SK-N-SH (cell line): ENCODE results near the gene NKD1. TPM values are rescaled to one million over a fixed set of nuclear protein-coding genes. Genes with fewer than 3 reads are reported as not detected.

ENCODE experiments used
- CTCF ChIA-PET: fragments of 300-600, 350-600 bp; formaldehyde crosslinking; extraction: SDS; loops from one replicate; lab custom pipeline; 2021; lab: Yijun Ruan, JAX
- POLR2A ChIA-PET: fragments of 350-600 bp; sonication (Branson Sonifier 250); formaldehyde crosslinking; extraction: SDS; loops from one replicate; lab custom pipeline; 2020; ENCODE audit warnings: antibody characterized with exemption, inconsistent platforms; lab: Yijun Ruan, JAX
- DNase-seq: peaks from one replicate; pipeline ENCODE4 v3.0.0; 2012
- H2AFZ ChIP-seq: fragments of 200-600 bp; sonication (generic); 2 replicates; pipeline ENCODE4 v1.8.1; 2016; ENCODE audit warnings: antibody characterized with exemption, mild to moderate bottlenecking, low read depth
- H3F3A ChIP-seq: fragments of 200-600 bp; sonication (generic); replicated peaks from 2 replicates; pipeline ENCODE3; 2016; ENCODE audit warnings: antibody characterized with exemption, mild to moderate bottlenecking; ENCODE audit not compliant: insufficient read depth
- H3K27ac ChIP-seq, 2 experiments: fragments of 200-500 bp in 1 of 2; fragments of 200-600 bp in 1 of 2; sonication (Bioruptor generic) in 1 of 2; sonication (generic), shearing (Covaris generic) in 1 of 2; 2 replicates each; pipeline versions ENCODE4 v1.5.1 to v1.6.1; 2014 to 2016; ENCODE audit warnings: low read depth in 2 of 2, inconsistent platforms in 1 of 2, low read length in 1 of 2, mild to moderate bottlenecking in 1 of 2, mixed read lengths in 1 of 2
- H3K27me3 ChIP-seq: fragments of 200-600 bp; sonication (generic), shearing (Covaris generic); 2 replicates; pipeline ENCODE4 v1.6.1; 2016; ENCODE audit warnings: mixed run types; ENCODE audit not compliant: insufficient read depth
- H3K36me3 ChIP-seq, 2 experiments: fragments of 200-500 bp in 1 of 2; fragments of 200-600 bp in 1 of 2; sonication (Bioruptor generic) in 1 of 2; sonication (generic) in 1 of 2; replicated peaks in 1 of 2; 2 replicates each; pipeline versions ENCODE3 to v1.5.1; 2014 to 2016; ENCODE audit warnings: low read length in 1 of 2, mild to moderate bottlenecking in 1 of 2; ENCODE audit not compliant: insufficient read depth in 2 of 2, control insufficient read depth in 1 of 2
- H3K4me1 ChIP-seq, 2 experiments: fragments of 200-500 bp in 1 of 2; fragments of 200-600 bp in 1 of 2; sonication (Bioruptor generic) in 1 of 2; sonication (generic), shearing (Covaris generic) in 1 of 2; 2 replicates each; pipeline versions ENCODE4 v1.5.1 to v1.6.1; 2014 to 2016; ENCODE audit warnings: low read depth in 1 of 2, low read length in 1 of 2, mixed run types in 1 of 2; ENCODE audit not compliant: insufficient read depth in 2 of 2, control insufficient read depth in 1 of 2
- H3K4me2 ChIP-seq: fragments of 200-600 bp; sonication (generic), shearing (Covaris generic); 2 replicates; pipeline ENCODE4 v1.6.1; 2017; ENCODE audit warnings: mixed run types
- H3K4me3 ChIP-seq, 2 experiments: fragments of 200-500 bp in 1 of 2; fragments of 200-600 bp in 1 of 2; sonication (Bioruptor generic) in 1 of 2; sonication (generic), shearing (Covaris generic) in 1 of 2; 2 replicates each; pipeline versions ENCODE4 v1.5.1 to v1.8.1; 2014 to 2016; ENCODE audit warnings: low read depth in 2 of 2, inconsistent platforms in 1 of 2, low read length in 1 of 2, mild to moderate bottlenecking in 1 of 2, mixed read lengths in 1 of 2, moderate library complexity in 1 of 2
- H3K79me2 ChIP-seq: fragments of 200-600 bp; sonication (generic); 2 replicates; pipeline ENCODE4 v1.8.1; 2017; ENCODE audit warnings: mild to moderate bottlenecking; ENCODE audit not compliant: insufficient read depth
- H3K9ac ChIP-seq: fragments of 200-600 bp; sonication (generic); 2 replicates; pipeline ENCODE4 v1.6.1; 2017; ENCODE audit warnings: mixed run types
- H3K9me2 ChIP-seq: fragments of 200-600 bp; sonication (generic); 2 replicates; pipeline ENCODE4 v1.6.1; 2017; ENCODE audit warnings: mixed run types
- H3K9me3 ChIP-seq: fragments of 200-600 bp; sonication (generic); 2 replicates; pipeline ENCODE4 v1.6.1; 2017; ENCODE audit warnings: mixed run types, mild to moderate bottlenecking, moderate library complexity
- H4K20me1 ChIP-seq: fragments of 200-600 bp; sonication (generic); 2 replicates; pipeline ENCODE4 v1.6.1; 2017; ENCODE audit warnings: mild to moderate bottlenecking, mixed run types; ENCODE audit not compliant: insufficient read depth
- FOXJ3 ChIP-seq: sonication (generic); formaldehyde crosslinking; IDR thresholded peaks from 2 replicates; pipeline ENCODE4 v1.5.1; 2020; ENCODE audit warnings: mild to moderate bottlenecking, missing genetic modification reagents
- FOXM1 ChIP-seq: IDR thresholded peaks from 2 replicates; pipeline ENCODE4 v1.4.0; 2012; ENCODE audit warnings: low read depth, mild to moderate bottlenecking
- GABPA ChIP-seq: IDR thresholded peaks from 2 replicates; pipeline ENCODE4 v1.4.0; 2012; ENCODE audit warnings: low read depth, mild to moderate bottlenecking
- GATA2 ChIP-seq: sonication (generic); formaldehyde crosslinking; IDR thresholded peaks from 2 replicates; pipeline ENCODE4 v1.5.0; 2020; ENCODE audit warnings: mild to moderate bottlenecking, missing genetic modification reagents
- MEF2A ChIP-seq: IDR thresholded peaks from 2 replicates; pipeline ENCODE4 v1.4.0; 2012; ENCODE audit warnings: low read depth, borderline replicate concordance
- NFIC ChIP-seq: IDR thresholded peaks from 2 replicates; pipeline ENCODE4 v1.4.0; 2012; ENCODE audit warnings: borderline replicate concordance
- POLR2AphosphoS5 ChIP-seq: IDR thresholded peaks from 2 replicates; pipeline ENCODE4 v1.6.1; 2012; ENCODE audit warnings: low read depth, low read length
- RAD21 ChIP-seq: IDR thresholded peaks from 2 replicates; pipeline ENCODE4 v1.6.1; 2012; ENCODE audit warnings: mild to moderate bottlenecking, low read length
- RFX5 ChIP-seq: IDR thresholded peaks from 2 replicates; pipeline ENCODE4 v1.6.1; 2012; ENCODE audit warnings: mild to moderate bottlenecking, improper control_type of control experiment, low read length
- RXRA ChIP-seq: IDR thresholded peaks from 2 replicates; pipeline ENCODE4 v1.4.0; 2012; ENCODE audit warnings: low read depth, mild to moderate bottlenecking, borderline replicate concordance
- SMC3 ChIP-seq: IDR thresholded peaks from 2 replicates; pipeline ENCODE4 v1.6.1; 2012; ENCODE audit warnings: low read depth, low read length, improper control_type of control experiment
- TAF1 ChIP-seq: IDR thresholded peaks from 2 replicates; pipeline ENCODE4 v1.6.1; 2012; ENCODE audit warnings: low read depth, mild to moderate bottlenecking, low read length, moderate library complexity, borderline replicate concordance
- YY1 ChIP-seq: IDR thresholded peaks from 2 replicates; pipeline ENCODE4 v1.4.0; 2012; ENCODE audit warnings: low read depth, mild to moderate bottlenecking
- WGBS: methylation state at CpG from one replicate; pipeline ENCODE4 v1.1.6; 2017; ENCODE audit warnings: low lambda C conversion rate; 5-methylcytosine and 5-hydroxymethylcytosine counted together
- polyA plus RNA-seq, 3 experiments: library from polyadenylated mRNA; depleted of rRNA; stranded (reverse); fragments of >200 nt; gene quantifications; 2 replicates each; pipeline ENCODE4 v1.2.3, GENCODE V29; 2012
- TF ChIP-seq, protein P1 (sequence below): IDR thresholded peaks from 2 replicates; pipeline ENCODE4 v1.4.0; 2012; ENCODE audit warnings: low read depth, borderline replicate concordance
- TF ChIP-seq, protein P2 (sequence below): fragments of 200-600 bp; sonication (generic); IDR thresholded peaks from 2 replicates; pipeline ENCODE4 v1.6.1; 2017; ENCODE audit warnings: antibody characterized with exemption, mild to moderate bottlenecking, moderate library complexity
- TF ChIP-seq, protein P3 (sequence below): fragments of 150-350 bp; IDR thresholded peaks from 2 replicates; pipeline ENCODE4 v1.6.1; 2017; ENCODE audit warnings: antibody characterized with exemption, low read length, low read depth, borderline replicate concordance
- TF ChIP-seq, protein P4 (sequence below): fragments of 150-350 bp; IDR thresholded peaks from 2 replicates; pipeline ENCODE4 v1.6.1; 2016; ENCODE audit warnings: mild to moderate bottlenecking, low read depth, low read length
- TF ChIP-seq, protein P5 (sequence below): IDR thresholded peaks from 2 replicates; pipeline ENCODE4 v1.4.0; 2012; ENCODE audit warnings: low read depth, borderline replicate concordance

The NKD1 gene
- polyA plus RNA-seq, 1 of the 3 experiments (the other 2 are of a cell fraction): 0.02 TPM

DNA sequence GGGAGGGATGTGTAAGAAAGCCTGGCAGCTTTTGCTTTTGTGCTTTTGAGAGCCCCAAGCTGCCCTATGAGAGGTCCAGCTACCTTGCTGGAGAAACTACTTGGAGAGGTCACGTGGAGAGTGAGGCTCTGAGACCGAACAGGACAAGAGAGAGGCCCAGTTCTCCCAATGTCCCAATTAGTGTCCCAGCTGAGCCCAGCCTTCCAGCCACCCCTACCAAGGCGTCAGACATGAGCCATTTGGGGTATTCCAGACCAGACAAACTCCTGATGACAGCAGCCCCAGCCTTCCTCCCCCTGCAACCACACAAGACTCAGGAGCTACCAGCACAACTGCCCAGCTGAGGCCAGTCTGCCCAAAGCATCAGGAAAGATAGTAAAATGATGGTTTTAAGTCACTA lies 35.0 kb downstream of the NKD1 start:
- Histone ChIP-seq H4K20me1 (no peaks in the 10 kb centered on the region), H3K9me2 (no peaks in the 10 kb centered on the region), H3F3A (no peaks in the 10 kb centered on the region), H3K27ac (no peak overlapping the region), H3K36me3 (no peaks in the 10 kb centered on the region)
- CTCF ChIA-PET: no interaction called here
- WGBS: 60% methylated on average over 3 of the region's 3 CpGs
- DNase-seq: no peak
- no peak for TF ChIP-seq SMC3
- no peak for TF ChIP-seq POLR2AphosphoS5
- TF ChIP-seq YY1: no peak
- no peak for TF ChIP-seq FOXJ3 (CRISPR knock-in tag)
- no peak for TF ChIP-seq GATA2 (CRISPR knock-in tag)
- no peak for TF ChIP-seq RAD21
- TF ChIP-seq, protein P1, sequence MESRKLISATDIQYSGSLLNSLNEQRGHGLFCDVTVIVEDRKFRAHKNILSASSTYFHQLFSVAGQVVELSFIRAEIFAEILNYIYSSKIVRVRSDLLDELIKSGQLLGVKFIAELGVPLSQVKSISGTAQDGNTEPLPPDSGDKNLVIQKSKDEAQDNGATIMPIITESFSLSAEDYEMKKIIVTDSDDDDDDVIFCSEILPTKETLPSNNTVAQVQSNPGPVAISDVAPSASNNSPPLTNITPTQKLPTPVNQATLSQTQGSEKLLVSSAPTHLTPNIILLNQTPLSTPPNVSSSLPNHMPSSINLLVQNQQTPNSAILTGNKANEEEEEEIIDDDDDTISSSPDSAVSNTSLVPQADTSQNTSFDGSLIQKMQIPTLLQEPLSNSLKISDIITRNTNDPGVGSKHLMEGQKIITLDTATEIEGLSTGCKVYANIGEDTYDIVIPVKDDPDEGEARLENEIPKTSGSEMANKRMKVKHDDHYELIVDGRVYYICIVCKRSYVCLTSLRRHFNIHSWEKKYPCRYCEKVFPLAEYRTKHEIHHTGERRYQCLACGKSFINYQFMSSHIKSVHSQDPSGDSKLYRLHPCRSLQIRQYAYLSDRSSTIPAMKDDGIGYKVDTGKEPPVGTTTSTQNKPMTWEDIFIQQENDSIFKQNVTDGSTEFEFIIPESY: no peak
- TF ChIP-seq NFIC: no peak
- TF ChIP-seq RXRA: no peak
- no peak for TF ChIP-seq MEF2A
- TF ChIP-seq, protein P2, sequence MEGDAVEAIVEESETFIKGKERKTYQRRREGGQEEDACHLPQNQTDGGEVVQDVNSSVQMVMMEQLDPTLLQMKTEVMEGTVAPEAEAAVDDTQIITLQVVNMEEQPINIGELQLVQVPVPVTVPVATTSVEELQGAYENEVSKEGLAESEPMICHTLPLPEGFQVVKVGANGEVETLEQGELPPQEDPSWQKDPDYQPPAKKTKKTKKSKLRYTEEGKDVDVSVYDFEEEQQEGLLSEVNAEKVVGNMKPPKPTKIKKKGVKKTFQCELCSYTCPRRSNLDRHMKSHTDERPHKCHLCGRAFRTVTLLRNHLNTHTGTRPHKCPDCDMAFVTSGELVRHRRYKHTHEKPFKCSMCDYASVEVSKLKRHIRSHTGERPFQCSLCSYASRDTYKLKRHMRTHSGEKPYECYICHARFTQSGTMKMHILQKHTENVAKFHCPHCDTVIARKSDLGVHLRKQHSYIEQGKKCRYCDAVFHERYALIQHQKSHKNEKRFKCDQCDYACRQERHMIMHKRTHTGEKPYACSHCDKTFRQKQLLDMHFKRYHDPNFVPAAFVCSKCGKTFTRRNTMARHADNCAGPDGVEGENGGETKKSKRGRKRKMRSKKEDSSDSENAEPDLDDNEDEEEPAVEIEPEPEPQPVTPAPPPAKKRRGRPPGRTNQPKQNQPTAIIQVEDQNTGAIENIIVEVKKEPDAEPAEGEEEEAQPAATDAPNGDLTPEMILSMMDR: no peak
- TF ChIP-seq RFX5: no peak
- TF ChIP-seq, all 33 proteins: peak for 0
- POLR2A ChIA-PET: no interaction called here
- H3K4me3 ChIP-seq: no peak overlapping the region
- H3K79me2 ChIP-seq: no peaks in the 10 kb centered on the region
- no peak overlapping the region for H3K4me2 ChIP-seq
- no peaks in the 10 kb centered on the region; a peak in 1 of 4 replicates for H3K4me1 ChIP-seq
- H3K27me3 ChIP-seq: 0 out of 2 replicates have a peak, but pooled peaks cover 8% of the 10 kb centered on the region
- no peak overlapping the region for H3K9ac ChIP-seq
- no peak overlapping the region for H2AFZ ChIP-seq
- H3K9me3 ChIP-seq: no peaks in the 10 kb centered on the region

DNA sequence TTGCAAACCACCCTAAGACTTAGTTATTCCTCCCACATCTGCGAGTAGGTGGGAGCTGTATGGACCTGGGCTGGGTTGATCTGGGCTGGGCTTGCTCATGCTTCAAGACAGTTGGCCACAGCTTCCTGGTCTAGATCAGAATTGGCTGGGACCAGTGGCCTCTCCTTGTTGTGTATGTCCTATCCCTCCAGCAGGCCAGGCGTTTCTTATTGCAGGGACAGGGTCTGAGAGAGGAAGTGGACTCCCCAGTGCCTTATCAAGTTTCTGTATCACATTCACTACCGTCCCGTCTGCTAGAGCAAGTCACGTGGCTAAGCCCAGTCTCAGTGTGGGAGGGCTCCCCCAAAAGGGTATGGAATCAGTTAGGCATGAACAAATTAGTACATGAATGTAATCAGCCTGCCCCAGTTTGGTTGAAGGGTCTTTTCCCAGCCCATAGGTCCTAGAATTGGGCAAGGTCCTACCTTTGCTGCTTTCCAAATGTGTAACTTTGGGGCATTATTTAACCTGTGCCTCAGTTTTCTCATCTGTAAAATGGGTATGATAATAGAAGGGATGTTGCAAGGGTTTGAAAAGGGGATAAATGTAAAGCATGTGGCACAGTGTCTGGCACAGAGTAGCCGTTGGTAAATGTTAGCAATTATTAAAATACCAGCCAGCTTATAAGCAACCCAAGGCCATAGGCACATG lies 36.0 kb downstream of the NKD1 start:
- Histone ChIP-seq H3F3A (no peaks in the 10 kb centered on the region), H3K27ac (no peak overlapping the region), H3K27me3 (0 out of 2 replicates have a peak, but pooled peaks cover 8% of the 10 kb centered on the region), H3K4me3 (no peak overlapping the region)
- DNase-seq: no peak
- 45% methylated on average over 4 of the region's 6 CpGs for WGBS
- TF ChIP-seq YY1 (no peak), SMC3 (no peak), GABPA (no peak), FOXM1 (no peak), TAF1 (no peak)
- TF ChIP-seq, protein P3, sequence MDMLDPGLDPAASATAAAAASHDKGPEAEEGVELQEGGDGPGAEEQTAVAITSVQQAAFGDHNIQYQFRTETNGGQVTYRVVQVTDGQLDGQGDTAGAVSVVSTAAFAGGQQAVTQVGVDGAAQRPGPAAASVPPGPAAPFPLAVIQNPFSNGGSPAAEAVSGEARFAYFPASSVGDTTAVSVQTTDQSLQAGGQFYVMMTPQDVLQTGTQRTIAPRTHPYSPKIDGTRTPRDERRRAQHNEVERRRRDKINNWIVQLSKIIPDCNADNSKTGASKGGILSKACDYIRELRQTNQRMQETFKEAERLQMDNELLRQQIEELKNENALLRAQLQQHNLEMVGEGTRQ: no peak
- TF ChIP-seq, protein P4, sequence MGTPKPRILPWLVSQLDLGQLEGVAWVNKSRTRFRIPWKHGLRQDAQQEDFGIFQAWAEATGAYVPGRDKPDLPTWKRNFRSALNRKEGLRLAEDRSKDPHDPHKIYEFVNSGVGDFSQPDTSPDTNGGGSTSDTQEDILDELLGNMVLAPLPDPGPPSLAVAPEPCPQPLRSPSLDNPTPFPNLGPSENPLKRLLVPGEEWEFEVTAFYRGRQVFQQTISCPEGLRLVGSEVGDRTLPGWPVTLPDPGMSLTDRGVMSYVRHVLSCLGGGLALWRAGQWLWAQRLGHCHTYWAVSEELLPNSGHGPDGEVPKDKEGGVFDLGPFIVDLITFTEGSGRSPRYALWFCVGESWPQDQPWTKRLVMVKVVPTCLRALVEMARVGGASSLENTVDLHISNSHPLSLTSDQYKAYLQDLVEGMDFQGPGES: no peak
- TF ChIP-seq, protein P5, sequence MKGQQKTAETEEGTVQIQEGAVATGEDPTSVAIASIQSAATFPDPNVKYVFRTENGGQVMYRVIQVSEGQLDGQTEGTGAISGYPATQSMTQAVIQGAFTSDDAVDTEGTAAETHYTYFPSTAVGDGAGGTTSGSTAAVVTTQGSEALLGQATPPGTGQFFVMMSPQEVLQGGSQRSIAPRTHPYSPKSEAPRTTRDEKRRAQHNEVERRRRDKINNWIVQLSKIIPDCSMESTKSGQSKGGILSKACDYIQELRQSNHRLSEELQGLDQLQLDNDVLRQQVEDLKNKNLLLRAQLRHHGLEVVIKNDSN: no peak
- TF ChIP-seq, all 33 proteins: peak for 0
- no peaks in the 10 kb centered on the region for H4K20me1 ChIP-seq
- H3K9ac ChIP-seq: no peak overlapping the region
- POLR2A ChIA-PET: no interaction called here
- no peaks in the 10 kb centered on the region; a peak in 1 of 4 replicates for H3K4me1 ChIP-seq
- no peaks in the 10 kb centered on the region for H3K36me3 ChIP-seq
- no peaks in the 10 kb centered on the region for H3K9me2 ChIP-seq
- CTCF ChIA-PET: no interaction called here
- H2AFZ ChIP-seq: no peak overlapping the region
- no peaks in the 10 kb centered on the region for H3K9me3 ChIP-seq
- H3K79me2 ChIP-seq: no peaks in the 10 kb centered on the region
- H3K4me2 ChIP-seq: no peak overlapping the region
